ENCODE measurements around the gene ANKRD17. TPM values are rescaled to one million over a fixed set of nuclear protein-coding genes. Genes with fewer than 3 reads are reported as not detected.

ANKRD17 gene
- total and polyA plus RNA-seq, 9 of the 15 experiments (the other 6 are each of a cell fraction or from before 2014, with no cell fraction given): 25.5 to 86.9 (median 52.2) TPM

DNA sequence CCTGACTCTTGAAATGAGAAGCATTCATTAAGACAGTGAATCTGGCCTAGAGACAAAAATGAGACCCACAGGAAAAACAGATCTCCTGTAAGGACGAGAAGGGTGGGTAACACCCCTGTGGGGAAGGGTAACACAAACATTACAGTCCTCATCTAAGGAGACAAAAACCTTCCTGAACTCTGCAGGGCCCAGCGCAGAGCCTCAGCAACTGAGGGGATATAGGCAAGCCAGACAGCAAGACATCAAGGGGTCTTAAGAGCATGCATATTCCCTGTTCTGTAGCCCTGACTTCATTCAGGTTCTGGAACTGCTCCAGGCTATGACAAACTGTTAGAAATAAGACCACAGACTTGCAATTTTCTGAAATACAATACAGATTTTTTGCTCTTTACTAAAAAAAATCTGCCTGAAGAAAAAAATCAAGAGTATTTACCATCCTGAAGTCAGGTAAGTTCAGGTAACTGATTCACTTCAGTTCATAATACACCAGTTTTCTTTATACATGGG lies 204.6 kb downstream of the ANKRD17 start:
- Histone ChIP-seq H3K4me1 (replicated peaks in 1 of 2; ENCODE audit: control insufficient read depth in 2 of 2, insufficient read depth in 2 of 2, low read length in 2 of 2) (no peaks in the 10 kb centered on the region), H3K36me3 (ENCODE audit: control insufficient read depth, insufficient read depth, low read length) (peaks cover 40% of the 10 kb centered on the region), H3K9me3 (replicated peaks; ENCODE audit: control insufficient read depth, insufficient read depth, low read depth, low read length) (no peaks in the 10 kb centered on the region), H3K9ac (ENCODE audit: insufficient read depth in 1 of 2, low read depth in 2 of 2, low read length in 2 of 2) (no peak overlapping the region), H4K20me1 (replicated peaks; ENCODE audit: control insufficient read depth, insufficient read depth, low read length) (no peaks in the 10 kb centered on the region), H3K4me2 (ENCODE audit: insufficient read depth, low read length) (no peak overlapping the region), H2AFZ (ENCODE audit: low read depth, low read length) (no peak overlapping the region), H3K4me3 (no peak overlapping the region), H3K9me1 (ENCODE audit: control insufficient read depth, insufficient read depth, low read length) (no peaks in the 10 kb centered on the region), H3K27ac (ENCODE audit: extremely low read depth, low read depth, low read length) (no peak overlapping the region), H3K79me2 (ENCODE audit: control insufficient read depth, insufficient read depth, low read length) (no peaks in the 10 kb centered on the region), H3K27me3 (ENCODE audit: control insufficient read depth in 2 of 2, insufficient read depth in 2 of 2, low read length in 2 of 2) (no peaks in the 10 kb centered on the region)
- CTCF ChIA-PET (ENCODE audit: low intra/inter-chr PET ratio): no interaction called here
- in situ Hi-C loops (cut with MboI): no loop called here
- intact Hi-C loops (cut with micrococcal nuclease): no loop called here
- whole genome bisulfite sequencing (ENCODE audit: insufficient coverage, low coverage, missing lambda C conversion rate): 65% methylated on average over 2 of the region's 2 CpGs
- FAIRE-seq (no peak), ATAC-seq (no peak), DNase-seq (ENCODE audit: extremely low read depth in 1 of 4, low spot score in 3 of 4) (no peak)
- POLR2A ChIA-PET: no interaction called here
- BruUV-seq (replicated peaks): no TSS peak
- no peak for TF ChIP-seq ZNF740 (CRISPR knock-in tag; IDR thresholded peaks at IDR 0.05)
- TF ChIP-seq ZNF740 (tag; IDR thresholded peaks at IDR 0.05): no peak
- TF ChIP-seq ZNF551 (CRISPR knock-in tag; IDR thresholded peaks at IDR 0.05): no peak
- no peak for TF ChIP-seq NCOA4 (IDR thresholded peaks at IDR 0.05; ENCODE audit: partially characterized antibody)
- TF ChIP-seq ZNF408 (CRISPR knock-in tag; IDR thresholded peaks at IDR 0.05; ENCODE audit: low read depth): no peak
- TF ChIP-seq PURB (CRISPR knock-in tag; IDR thresholded peaks at IDR 0.05; ENCODE audit: low read depth): no peak
- TF ChIP-seq ZNF431 (CRISPR knock-in tag; IDR thresholded peaks at IDR 0.05): no peak
- TF ChIP-seq GABPB1 (CRISPR knock-in tag; IDR thresholded peaks at IDR 0.05): no peak
- no peak for TF ChIP-seq CTCF (IDR thresholded peaks at IDR 0.05 in 2 of 3, conservative IDR thresholded peaks at IDR 0.05 in 1 of 3; ENCODE audit: insufficient read depth in 2 of 3, low read depth in 1 of 3, low read length in 3 of 3)
- TF ChIP-seq ILF3 (IDR thresholded peaks at IDR 0.05; ENCODE audit: borderline replicate concordance): no peak
- TF ChIP-seq ZNF584 (CRISPR knock-in tag; IDR thresholded peaks at IDR 0.05; ENCODE audit: low read depth): no peak
- TF ChIP-seq MEIS2 (IDR thresholded peaks at IDR 0.05; ENCODE audit: partially characterized antibody): no peak
- TF ChIP-seq HDAC6 (IDR thresholded peaks at IDR 0.05; ENCODE audit: low read depth, low read length): no peak
- TF ChIP-seq, protein P1, sequence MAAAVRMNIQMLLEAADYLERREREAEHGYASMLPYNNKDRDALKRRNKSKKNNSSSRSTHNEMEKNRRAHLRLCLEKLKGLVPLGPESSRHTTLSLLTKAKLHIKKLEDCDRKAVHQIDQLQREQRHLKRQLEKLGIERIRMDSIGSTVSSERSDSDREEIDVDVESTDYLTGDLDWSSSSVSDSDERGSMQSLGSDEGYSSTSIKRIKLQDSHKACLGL (CRISPR knock-in tag; IDR thresholded peaks at IDR 0.05; ENCODE audit: borderline replicate concordance, poor library complexity, severe bottlenecking): no peak
- TF ChIP-seq ETV1 (tag; conservative IDR thresholded peaks at IDR 0.05; ENCODE audit: low read depth): no peak
- TF ChIP-seq SMAD1 (IDR thresholded peaks at IDR 0.05; ENCODE audit: low read depth, low read length, partially characterized antibody): no peak
- no peak for TF ChIP-seq ZNF766 (CRISPR knock-in tag; conservative IDR thresholded peaks at IDR 0.05)
- no peak for TF ChIP-seq MCM7 (IDR thresholded peaks at IDR 0.05)
- TF ChIP-seq, protein P2, sequence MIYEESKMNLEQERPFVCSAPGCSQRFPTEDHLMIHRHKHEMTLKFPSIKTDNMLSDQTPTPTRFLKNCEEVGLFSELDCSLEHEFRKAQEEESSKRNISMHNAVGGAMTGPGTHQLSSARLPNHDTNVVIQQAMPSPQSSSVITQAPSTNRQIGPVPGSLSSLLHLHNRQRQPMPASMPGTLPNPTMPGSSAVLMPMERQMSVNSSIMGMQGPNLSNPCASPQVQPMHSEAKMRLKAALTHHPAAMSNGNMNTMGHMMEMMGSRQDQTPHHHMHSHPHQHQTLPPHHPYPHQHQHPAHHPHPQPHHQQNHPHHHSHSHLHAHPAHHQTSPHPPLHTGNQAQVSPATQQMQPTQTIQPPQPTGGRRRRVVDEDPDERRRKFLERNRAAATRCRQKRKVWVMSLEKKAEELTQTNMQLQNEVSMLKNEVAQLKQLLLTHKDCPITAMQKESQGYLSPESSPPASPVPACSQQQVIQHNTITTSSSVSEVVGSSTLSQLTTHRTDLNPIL (CRISPR knock-in tag; IDR thresholded peaks at IDR 0.05): no peak
